ENCODE measurements around the gene PLXNC1.
A peak's percentile ranks its signal among the peaks of the same experiment; 100 is the strongest.
"Not testable (repeated sequence)": the region's sequence is repeated elsewhere in the genome, so short reads cannot be mapped to it uniquely, and the experiment has no call there.

The PLXNC1 gene

GRCh38 chr12:94297096-94297699 is 148.8 kb downstream of the PLXNC1 start:
- no peak for DNase-seq (ENCODE audit: low read depth)

- DNase-seq (ENCODE audit: low read depth): no peak
Measured at GRCh38 chr12:94297876-94298505, 149.6 kb downstream of the PLXNC1 start.

GRCh38 chr12:94299846-94300245 is 151.5 kb downstream of the PLXNC1 start:
- no peak for DNase-seq (ENCODE audit: low read depth)

- DNase-seq (ENCODE audit: low read depth): no peak
Measured at GRCh38 chr12:94304012-94304411, 155.6 kb downstream of the PLXNC1 start.

- DNase-seq (ENCODE audit: low read depth): no peak
Measured at GRCh38 chr12:94304566-94305061, 156.2 kb downstream of the PLXNC1 start.

- peak; percentile 79 for DNase-seq (ENCODE audit: low read depth)
Measured at GRCh38 chr12:94305130-94305957, 157.0 kb downstream of the PLXNC1 start.

GRCh38 chr12:94308612-94309011 is 160.2 kb downstream of the PLXNC1 start:
- DNase-seq (ENCODE audit: low read depth): no peak

GRCh38 chr12:94309373-94309772 is 161.0 kb downstream of the PLXNC1 start:
- no peak for DNase-seq (ENCODE audit: low read depth)

- no peak for DNase-seq (ENCODE audit: low read depth)
Measured at GRCh38 chr12:94312378-94312777, 164.0 kb downstream of the PLXNC1 start.

GRCh38 chr12:94316600-94316999 is 168.2 kb downstream of the PLXNC1 start:
- DNase-seq (ENCODE audit: low read depth): not testable (repeated sequence)

GRCh38 chr12:94318181-94318580 is 169.8 kb downstream of the PLXNC1 start:
- DNase-seq (ENCODE audit: low read depth): no peak

- DNase-seq (ENCODE audit: low read depth): no peak
Measured at GRCh38 chr12:94320109-94320508, 171.7 kb downstream of the PLXNC1 start.

GRCh38 chr12:94322346-94322745 is 174.0 kb downstream of the PLXNC1 start:
- no peak for DNase-seq (ENCODE audit: low read depth)

GRCh38 chr12:94326234-94326633 is 177.9 kb downstream of the PLXNC1 start:
- no peak for DNase-seq (ENCODE audit: low read depth)

GRCh38 chr12:94326727-94327126 is 178.3 kb downstream of the PLXNC1 start:
- DNase-seq (ENCODE audit: low read depth): peak; percentile 70

GRCh38 chr12:94327809-94328208 is 179.4 kb downstream of the PLXNC1 start:
- DNase-seq (ENCODE audit: low read depth): peak; percentile 15

- DNase-seq (ENCODE audit: low read depth): peak; percentile 4
Measured at GRCh38 chr12:94329366-94329765, 181.0 kb downstream of the PLXNC1 start.

GRCh38 chr12:94333396-94333795 is 185.0 kb downstream of the PLXNC1 start:
- DNase-seq (ENCODE audit: low read depth): no peak

GRCh38 chr12:94336211-94336925 is 188.0 kb downstream of the PLXNC1 start:
- DNase-seq (ENCODE audit: low read depth): no peak

- DNase-seq (ENCODE audit: low read depth): no peak
Measured at GRCh38 chr12:94338006-94338794, 189.8 kb downstream of the PLXNC1 start.

GRCh38 chr12:94340573-94340972 is 192.2 kb downstream of the PLXNC1 start:
- no peak for DNase-seq (ENCODE audit: low read depth)
